Muscle layer of colon (tissue), 2 donors: Measurements from ENCODE around the gene UNC13C.

Experiments used
- H3K27ac ChIP-seq: one replicate; pipeline ENCODE4 v1.7.0; 2013; ENCODE audit warnings: low read depth, mild to moderate bottlenecking, low read length, moderate library complexity
- H3K27me3 ChIP-seq, 2 donors: one replicate each; pipeline ENCODE4 v1.7.0; 2013; ENCODE audit warnings: low read length in 2 of 2, mild to moderate bottlenecking in 2 of 2; ENCODE audit not compliant: insufficient read depth in 2 of 2, control insufficient read depth in 1 of 2
- H3K36me3 ChIP-seq: one replicate; pipeline ENCODE4 v1.7.0; 2013; ENCODE audit warnings: mild to moderate bottlenecking, low read length; ENCODE audit not compliant: insufficient read depth
- H3K4me1 ChIP-seq: one replicate; pipeline ENCODE4 v1.7.0; 2013; ENCODE audit warnings: mild to moderate bottlenecking, low read length; ENCODE audit not compliant: insufficient read depth
- H3K4me3 ChIP-seq, 2 donors: one replicate each; pipeline ENCODE4 v1.7.0; 2013; ENCODE audit warnings: low read length in 2 of 2, low read depth in 1 of 2, mild to moderate bottlenecking in 1 of 2, moderate library complexity in 1 of 2
- H3K9ac ChIP-seq: one replicate; pipeline ENCODE4 v1.7.0; 2013; ENCODE audit warnings: low read length
- H3K9me3 ChIP-seq: one replicate; pipeline ENCODE4 v1.7.0; 2013; ENCODE audit warnings: mild to moderate bottlenecking, low read length
- donor health status: abdominal sarcoma.
- donor health status: Adenocarcinoma of cecum.

UNC13C gene

GRCh38 chr15:54083991-54084390 lies 105.8 kb downstream of the UNC13C start:
- H3K36me3 ChIP-seq, result no peaks in the 10 kb centered on the region
- no peak overlapping the region for H3K4me3 ChIP-seq
- H3K4me1 ChIP-seq, result no peaks in the 10 kb centered on the region
- H3K9me3 ChIP-seq, result no peaks in the 10 kb centered on the region
- H3K27me3 ChIP-seq, result no peaks in the 10 kb centered on the region
- no peak overlapping the region for H3K27ac ChIP-seq
- no peak overlapping the region for H3K9ac ChIP-seq

GRCh38 chr15:54088837-54089236 lies 110.6 kb downstream of the UNC13C start:
- Histone ChIP-seq H3K27ac (no peak overlapping the region), H3K4me1 (no peaks in the 10 kb centered on the region), H3K4me3 (no peak overlapping the region), H3K9ac (no peak overlapping the region), H3K9me3 (no peaks in the 10 kb centered on the region), H3K36me3 (no peaks in the 10 kb centered on the region), H3K27me3 (no peaks in the 10 kb centered on the region)

DNA sequence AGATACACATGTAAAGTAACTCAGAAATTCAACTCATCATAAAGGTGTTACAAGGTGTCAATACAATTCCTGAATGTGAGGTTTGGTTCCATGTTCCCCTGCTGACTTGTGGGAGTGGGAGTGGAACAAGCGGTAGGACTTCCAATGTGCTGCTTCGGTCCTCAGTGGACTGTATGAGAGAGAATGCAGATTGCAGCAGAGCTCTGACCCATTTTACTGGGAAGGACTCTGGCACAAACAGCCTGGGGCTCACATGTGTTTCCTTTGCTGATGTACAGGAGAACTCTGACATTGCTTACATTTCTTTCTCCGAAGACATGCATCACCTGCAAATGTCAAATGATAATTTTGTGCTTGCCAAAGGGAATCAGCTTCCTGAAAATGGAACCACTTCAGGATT lies 111.5 kb downstream of the UNC13C start:
- H3K36me3 ChIP-seq, result no peaks in the 10 kb centered on the region
- H3K9ac ChIP-seq, result no peak overlapping the region
- no peaks in the 10 kb centered on the region for H3K9me3 ChIP-seq
- H3K4me1 ChIP-seq, result no peaks in the 10 kb centered on the region
- no peak overlapping the region for H3K4me3 ChIP-seq
- no peak overlapping the region for H3K27ac ChIP-seq
- no peaks in the 10 kb centered on the region for H3K27me3 ChIP-seq

GRCh38 chr15:54091651-54092050 lies 113.4 kb downstream of the UNC13C start:
- no peaks in the 10 kb centered on the region for H3K27me3 ChIP-seq
- no peaks in the 10 kb centered on the region for H3K4me1 ChIP-seq
- no peaks in the 10 kb centered on the region for H3K36me3 ChIP-seq
- no peaks in the 10 kb centered on the region for H3K9me3 ChIP-seq
- H3K9ac ChIP-seq, result no peak overlapping the region
- H3K27ac ChIP-seq, result no peak overlapping the region
- no peak overlapping the region for H3K4me3 ChIP-seq

DNA sequence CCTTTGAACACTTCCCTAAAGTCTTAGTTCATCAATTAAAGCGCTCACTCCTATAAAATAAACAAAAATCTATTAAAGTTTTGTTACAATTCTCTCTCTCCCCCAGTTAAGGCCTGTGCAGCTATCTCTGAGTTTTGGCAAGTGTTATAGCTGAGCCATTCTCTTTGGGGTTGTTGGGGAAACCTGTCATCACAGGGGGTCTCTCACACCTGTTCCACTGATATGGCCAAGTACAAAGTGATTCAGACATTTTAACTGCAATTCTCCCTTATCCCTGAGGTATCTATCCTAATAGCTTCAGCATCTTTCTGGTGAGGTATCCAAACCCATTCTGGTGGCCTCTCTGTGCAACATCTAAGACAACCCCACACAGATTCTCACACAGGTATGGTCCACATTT lies 116.4 kb downstream of the UNC13C start:
- Histone ChIP-seq H3K9me3 (no peaks in the 10 kb centered on the region), H3K4me1 (no peaks in the 10 kb centered on the region), H3K4me3 (no peak overlapping the region), H3K27ac (no peak overlapping the region), H3K36me3 (no peaks in the 10 kb centered on the region), H3K9ac (no peak overlapping the region), H3K27me3 (no peaks in the 10 kb centered on the region)

GRCh38 chr15:54097019-54097418 lies 118.8 kb downstream of the UNC13C start:
- Histone ChIP-seq H3K27me3 (no peaks in the 10 kb centered on the region), H3K36me3 (no peaks in the 10 kb centered on the region), H3K9me3 (no peaks in the 10 kb centered on the region), H3K4me3 (no peak overlapping the region), H3K9ac (no peak overlapping the region), H3K4me1 (no peaks in the 10 kb centered on the region), H3K27ac (no peak overlapping the region)

GRCh38 chr15:54099010-54099409 lies 120.8 kb downstream of the UNC13C start:
- no peaks in the 10 kb centered on the region for H3K4me1 ChIP-seq
- no peak overlapping the region for H3K27ac ChIP-seq
- H3K27me3 ChIP-seq, result no peaks in the 10 kb centered on the region

GRCh38 chr15:54101664-54102270 lies 123.5 kb downstream of the UNC13C start:
- H3K27me3 ChIP-seq, result no peaks in the 10 kb centered on the region
- H3K9ac ChIP-seq, result no peak overlapping the region
- no peak overlapping the region for H3K27ac ChIP-seq
- H3K4me1 ChIP-seq, result no peaks in the 10 kb centered on the region
- H3K4me3 ChIP-seq, result no peak overlapping the region
- H3K9me3 ChIP-seq, result no peaks in the 10 kb centered on the region
- no peaks in the 10 kb centered on the region for H3K36me3 ChIP-seq

More at GRCh38 chr15:54099010-54099409, 120.8 kb downstream of the UNC13C start:
- H3K4me3 ChIP-seq, result no peak overlapping the region
- no peaks in the 10 kb centered on the region for H3K36me3 ChIP-seq
- H3K9ac ChIP-seq, result no peak overlapping the region
- no peaks in the 10 kb centered on the region for H3K9me3 ChIP-seq

- no peak overlapping the region for H3K9ac ChIP-seq
- no peak overlapping the region for H3K27ac ChIP-seq
These were observed 124.5 kb downstream of the UNC13C start for GRCh38 chr15:54102704-54103103.

DNA sequence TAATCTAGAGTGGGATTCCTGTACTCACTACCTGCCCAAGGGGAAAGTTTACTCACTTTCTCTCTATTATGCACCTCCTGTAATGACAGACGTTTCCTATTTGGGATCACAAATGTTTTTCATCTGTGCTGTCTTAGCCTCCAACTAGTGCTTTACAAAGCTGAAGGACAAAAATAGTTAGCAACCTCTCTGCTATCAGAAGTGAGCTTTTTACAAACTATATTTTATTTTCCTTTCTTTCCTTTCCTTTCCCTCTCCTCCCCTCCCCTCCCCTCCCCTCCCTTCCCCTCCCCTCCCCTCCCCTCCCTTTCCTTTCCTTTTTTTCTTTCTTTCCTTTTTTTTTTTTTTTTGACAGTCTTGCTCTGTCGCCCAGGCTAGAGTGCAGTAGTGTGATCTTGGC lies 130.8 kb downstream of the UNC13C start:
- no peaks in the 10 kb centered on the region for H3K36me3 ChIP-seq
- H3K9me3 ChIP-seq, result no peaks in the 10 kb centered on the region
- H3K4me3 ChIP-seq, result no peak overlapping the region
- no peak overlapping the region for H3K27ac ChIP-seq
- no peaks in the 10 kb centered on the region for H3K4me1 ChIP-seq
- H3K9ac ChIP-seq, result no peak overlapping the region
- no peaks in the 10 kb centered on the region for H3K27me3 ChIP-seq

More at GRCh38 chr15:54102704-54103103, 124.5 kb downstream of the UNC13C start:
- H3K9me3 ChIP-seq, result no peaks in the 10 kb centered on the region
- no peaks in the 10 kb centered on the region for H3K27me3 ChIP-seq
- H3K4me1 ChIP-seq, result no peaks in the 10 kb centered on the region
- H3K36me3 ChIP-seq, result no peaks in the 10 kb centered on the region
- no peak overlapping the region for H3K4me3 ChIP-seq

DNA sequence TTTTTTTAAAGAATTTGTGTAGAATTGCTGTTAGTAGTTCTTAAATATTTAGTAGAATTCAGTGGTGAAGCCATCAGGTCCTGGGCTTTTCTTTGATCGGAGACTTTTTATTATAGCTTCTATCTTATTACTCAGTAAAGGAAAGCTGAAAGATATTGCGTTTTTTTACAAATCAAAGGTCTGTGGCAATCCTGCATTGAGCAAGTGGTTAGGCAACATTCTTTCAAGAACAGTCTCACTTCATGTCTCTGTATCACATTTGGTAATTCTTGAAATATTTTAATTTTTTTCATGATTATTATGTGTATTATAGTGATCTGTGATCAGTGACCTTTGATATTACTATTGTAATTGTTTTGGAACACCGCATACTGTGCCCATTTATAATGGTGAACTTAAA lies 140.8 kb downstream of the UNC13C start:
- no peak overlapping the region for H3K4me3 ChIP-seq
- H3K4me1 ChIP-seq, result no peaks in the 10 kb centered on the region
- H3K9ac ChIP-seq, result no peak overlapping the region
- no peaks in the 10 kb centered on the region for H3K27me3 ChIP-seq
- no peaks in the 10 kb centered on the region for H3K36me3 ChIP-seq
- no peaks in the 10 kb centered on the region for H3K9me3 ChIP-seq
- no peak overlapping the region for H3K27ac ChIP-seq

DNA sequence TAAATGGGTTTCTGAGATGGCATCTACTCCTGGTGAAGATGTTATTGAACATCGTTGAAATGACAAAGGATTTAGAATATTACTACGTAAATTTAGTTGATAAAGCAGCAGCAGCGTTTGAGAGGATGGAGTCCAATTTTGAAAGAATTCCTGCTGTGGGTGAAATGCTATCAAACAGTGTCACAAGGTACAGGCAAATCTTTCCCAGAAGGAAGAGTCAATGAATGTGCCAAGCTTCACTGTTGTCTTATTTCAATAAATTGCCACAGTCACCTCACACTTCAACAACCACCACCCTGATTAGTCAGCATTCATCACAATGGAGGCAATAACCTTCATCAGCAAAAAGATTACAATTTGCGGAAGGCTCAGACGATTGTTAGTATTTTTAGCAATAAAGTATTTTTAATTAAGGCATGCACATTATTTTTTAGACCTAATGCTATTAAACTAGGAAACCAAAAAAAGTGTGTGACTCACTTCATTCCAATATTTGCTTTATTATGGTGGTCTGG lies 142.8 kb downstream of the UNC13C start:
- H3K27ac ChIP-seq, result no peak overlapping the region
- no peaks in the 10 kb centered on the region for H3K27me3 ChIP-seq
- no peaks in the 10 kb centered on the region for H3K4me1 ChIP-seq
- no peaks in the 10 kb centered on the region for H3K9me3 ChIP-seq
- no peaks in the 10 kb centered on the region for H3K36me3 ChIP-seq
- no peak overlapping the region for H3K4me3 ChIP-seq
- H3K9ac ChIP-seq, result no peak overlapping the region
